Neural cell (in vitro differentiated cells): ENCODE data around the gene ARID1B. TPM values are rescaled to one million over a fixed set of nuclear protein-coding genes. Genes with fewer than 3 reads are reported as not detected.

Experiments
- H2AFZ ChIP-seq: fragments of 200-600, 300-800 bp; sonication (generic), shearing (Covaris generic); 2 replicates; pipeline ENCODE4 v1.6.0; 2014; ENCODE audit warnings: low read depth, mild to moderate bottlenecking, antibody characterized with exemption, low read length, moderate library complexity
- H3F3A ChIP-seq: fragments of 200-600 bp; shearing (Covaris generic); 2 replicates; pipeline ENCODE4 v1.6.1; 2016; ENCODE audit warnings: mild to moderate bottlenecking, moderate library complexity, mixed read lengths, antibody characterized with exemption, low read length; ENCODE audit not compliant: insufficient read depth, poor library complexity, severe bottlenecking
- H3K27ac ChIP-seq: fragments of 200-600, 300-800 bp; sonication (generic), shearing (Covaris generic); 2 replicates; pipeline ENCODE4 v1.5.1; 2014; ENCODE audit warnings: mild to moderate bottlenecking, low read length, moderate library complexity
- H3K27me3 ChIP-seq: fragments of 300-800, 200-600 bp; sonication (generic), shearing (Covaris generic); 2 replicates; pipeline ENCODE4 v1.6.0; 2014; ENCODE audit warnings: mild to moderate bottlenecking, low read depth, low read length, moderate library complexity; ENCODE audit not compliant: insufficient read depth
- H3K36me3 ChIP-seq: fragments of 300-800, 200-600 bp; sonication (generic), shearing (Covaris generic); 2 replicates; pipeline ENCODE4 v1.5.1; 2014; ENCODE audit warnings: mild to moderate bottlenecking, antibody characterized with exemption, low read length, moderate library complexity; ENCODE audit not compliant: insufficient read depth
- H3K4me2 ChIP-seq: fragments of 300-800, 200-600 bp; sonication (generic), shearing (Covaris generic); 2 replicates; pipeline ENCODE4 v1.6.0; 2014; ENCODE audit warnings: mild to moderate bottlenecking, low read length
- H3K4me3 ChIP-seq: fragments of 300-800, 200-600 bp; sonication (generic), shearing (Covaris generic); 2 replicates; pipeline ENCODE4 v1.5.1; 2014; ENCODE audit warnings: mild to moderate bottlenecking, low read length, moderate library complexity
- H3K79me2 ChIP-seq: fragments of 200-600 bp; shearing (Covaris generic); replicated peaks from 2 replicates; pipeline ENCODE4 v1.6.0; 2014; ENCODE audit warnings: mild to moderate bottlenecking, low read length, moderate library complexity; ENCODE audit not compliant: insufficient read depth
- H3K9ac ChIP-seq: fragments of 300-800, 200-600 bp; sonication (generic), shearing (Covaris generic); 2 replicates; pipeline ENCODE4 v1.6.1; 2016; ENCODE audit warnings: mild to moderate bottlenecking, low read length, mixed read lengths
- H3K9me2 ChIP-seq: fragments of 200-600 bp; shearing (Covaris generic); 2 replicates; pipeline ENCODE4 v1.6.1; 2016; ENCODE audit warnings: mild to moderate bottlenecking, low read length, mixed read lengths; ENCODE audit not compliant: insufficient read depth
- H3K9me3 ChIP-seq: fragments of 200-600, 300-800 bp; sonication (generic), shearing (Covaris generic); 2 replicates; pipeline ENCODE4 v1.6.1; 2016; ENCODE audit warnings: mild to moderate bottlenecking, mixed run types, low read length, moderate library complexity, mixed read lengths
- H4K20me1 ChIP-seq: fragments of 200-600 bp; shearing (Covaris generic); 2 replicates; pipeline ENCODE4 v1.6.1; 2016; ENCODE audit warnings: mild to moderate bottlenecking, mixed run types; ENCODE audit not compliant: insufficient read depth
- EP300 ChIP-seq: fragments of 450-650 bp; conservative IDR thresholded peaks from 2 replicates; pipeline ENCODE4 v1.6.1; 2014; ENCODE audit warnings: antibody characterized with exemption, mild to moderate bottlenecking, moderate library complexity; ENCODE audit not compliant: poor library complexity, severe bottlenecking
- EZH2 ChIP-seq: fragments of 200-600, 300-800 bp; shearing (Covaris generic), sonication (generic); IDR thresholded peaks from 2 replicates; pipeline ENCODE4 v1.6.1; 2014; ENCODE audit warnings: antibody characterized with exemption, low read length, borderline replicate concordance, mild to moderate bottlenecking; ENCODE audit not compliant: insufficient read depth, poor library complexity, severe bottlenecking
- MXI1 ChIP-seq: fragments of 450-650 bp; conservative IDR thresholded peaks from 2 replicates; pipeline ENCODE4 v1.6.1; 2014; ENCODE audit warnings: antibody characterized with exemption, mild to moderate bottlenecking; ENCODE audit not compliant: poor library complexity, severe bottlenecking
- POLR2AphosphoS5 ChIP-seq: IDR thresholded peaks from 2 replicates; pipeline ENCODE4 v1.6.1; 2012
- RAD21 ChIP-seq: fragments of 450-650 bp; conservative IDR thresholded peaks from 2 replicates; pipeline ENCODE4 v1.6.1; 2014; ENCODE audit warnings: antibody characterized with exemption, mild to moderate bottlenecking, moderate library complexity
- SMC3 ChIP-seq: fragments of 450-650 bp; conservative IDR thresholded peaks from 2 replicates; pipeline ENCODE4 v1.6.1; 2014; ENCODE audit warnings: antibody characterized with exemption, mild to moderate bottlenecking, moderate library complexity; ENCODE audit not compliant: poor library complexity
- TAF1 ChIP-seq: IDR thresholded peaks from 2 replicates; pipeline ENCODE4 v1.6.1; 2012; ENCODE audit warnings: low read depth
- polyA plus RNA-seq: library from polyadenylated mRNA; depleted of rRNA; stranded (reverse); fragments of >200 nt; gene quantifications from 2 replicates; pipeline ENCODE4 v1.2.3, GENCODE V29; 2014
- TF ChIP-seq, protein P1 (sequence below): IDR thresholded peaks from 2 replicates; pipeline ENCODE4 v1.6.1; 2012; ENCODE audit warnings: borderline replicate concordance
- TF ChIP-seq, protein P2 (sequence below): fragments of 450-650 bp; IDR thresholded peaks from 2 replicates; pipeline ENCODE4 v1.5.1; 2014; ENCODE audit warnings: antibody characterized with exemption, mild to moderate bottlenecking, moderate library complexity; ENCODE audit not compliant: poor library complexity, severe bottlenecking

ARID1B gene
- polyA plus RNA-seq, 1 donor from 2014 or later, result 35.0 TPM

DNA sequence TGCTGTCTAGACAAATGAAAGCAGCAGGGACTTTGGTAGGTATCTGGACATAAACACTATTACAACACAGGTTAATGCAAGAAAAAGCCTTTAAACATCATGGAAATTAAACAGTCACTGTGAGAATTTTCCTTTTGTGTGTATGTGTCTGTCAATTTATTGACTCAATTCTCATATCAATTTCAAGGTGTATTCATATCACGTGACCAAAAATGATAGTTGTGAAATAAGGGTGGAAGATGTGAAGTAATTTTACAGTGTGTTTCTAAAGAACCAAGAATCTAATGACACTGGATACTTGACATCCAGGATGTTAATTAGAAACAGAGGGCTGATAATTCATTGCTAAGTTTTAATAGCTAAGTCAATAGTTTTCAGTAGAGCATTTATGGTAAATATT lies 302.1 kb downstream of the ARID1B start:
- no peak overlapping the region for H2AFZ ChIP-seq
- no peak overlapping the region for H3K27ac ChIP-seq
- peaks cover 17% of the 10 kb centered on the region for H3K79me2 ChIP-seq
- H3K4me2 ChIP-seq, result no peak overlapping the region
- H3K9ac ChIP-seq, result no peak overlapping the region
- no peaks in the 10 kb centered on the region for H3K36me3 ChIP-seq
- no peaks in the 10 kb centered on the region for H4K20me1 ChIP-seq
- no peaks in the 10 kb centered on the region for H3K27me3 ChIP-seq
- no peaks in the 10 kb centered on the region for H3F3A ChIP-seq
- no peak overlapping the region for H3K4me3 ChIP-seq
- TF ChIP-seq EZH2 (no peak), TAF1 (no peak), POLR2AphosphoS5 (no peak), MXI1 (no peak), EP300 (no peak), RAD21 (no peak), SMC3 (no peak)
- TF ChIP-seq, protein P1, sequence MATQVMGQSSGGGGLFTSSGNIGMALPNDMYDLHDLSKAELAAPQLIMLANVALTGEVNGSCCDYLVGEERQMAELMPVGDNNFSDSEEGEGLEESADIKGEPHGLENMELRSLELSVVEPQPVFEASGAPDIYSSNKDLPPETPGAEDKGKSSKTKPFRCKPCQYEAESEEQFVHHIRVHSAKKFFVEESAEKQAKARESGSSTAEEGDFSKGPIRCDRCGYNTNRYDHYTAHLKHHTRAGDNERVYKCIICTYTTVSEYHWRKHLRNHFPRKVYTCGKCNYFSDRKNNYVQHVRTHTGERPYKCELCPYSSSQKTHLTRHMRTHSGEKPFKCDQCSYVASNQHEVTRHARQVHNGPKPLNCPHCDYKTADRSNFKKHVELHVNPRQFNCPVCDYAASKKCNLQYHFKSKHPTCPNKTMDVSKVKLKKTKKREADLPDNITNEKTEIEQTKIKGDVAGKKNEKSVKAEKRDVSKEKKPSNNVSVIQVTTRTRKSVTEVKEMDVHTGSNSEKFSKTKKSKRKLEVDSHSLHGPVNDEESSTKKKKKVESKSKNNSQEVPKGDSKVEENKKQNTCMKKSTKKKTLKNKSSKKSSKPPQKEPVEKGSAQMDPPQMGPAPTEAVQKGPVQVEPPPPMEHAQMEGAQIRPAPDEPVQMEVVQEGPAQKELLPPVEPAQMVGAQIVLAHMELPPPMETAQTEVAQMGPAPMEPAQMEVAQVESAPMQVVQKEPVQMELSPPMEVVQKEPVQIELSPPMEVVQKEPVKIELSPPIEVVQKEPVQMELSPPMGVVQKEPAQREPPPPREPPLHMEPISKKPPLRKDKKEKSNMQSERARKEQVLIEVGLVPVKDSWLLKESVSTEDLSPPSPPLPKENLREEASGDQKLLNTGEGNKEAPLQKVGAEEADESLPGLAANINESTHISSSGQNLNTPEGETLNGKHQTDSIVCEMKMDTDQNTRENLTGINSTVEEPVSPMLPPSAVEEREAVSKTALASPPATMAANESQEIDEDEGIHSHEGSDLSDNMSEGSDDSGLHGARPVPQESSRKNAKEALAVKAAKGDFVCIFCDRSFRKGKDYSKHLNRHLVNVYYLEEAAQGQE, result no peak
- TF ChIP-seq, protein P2, sequence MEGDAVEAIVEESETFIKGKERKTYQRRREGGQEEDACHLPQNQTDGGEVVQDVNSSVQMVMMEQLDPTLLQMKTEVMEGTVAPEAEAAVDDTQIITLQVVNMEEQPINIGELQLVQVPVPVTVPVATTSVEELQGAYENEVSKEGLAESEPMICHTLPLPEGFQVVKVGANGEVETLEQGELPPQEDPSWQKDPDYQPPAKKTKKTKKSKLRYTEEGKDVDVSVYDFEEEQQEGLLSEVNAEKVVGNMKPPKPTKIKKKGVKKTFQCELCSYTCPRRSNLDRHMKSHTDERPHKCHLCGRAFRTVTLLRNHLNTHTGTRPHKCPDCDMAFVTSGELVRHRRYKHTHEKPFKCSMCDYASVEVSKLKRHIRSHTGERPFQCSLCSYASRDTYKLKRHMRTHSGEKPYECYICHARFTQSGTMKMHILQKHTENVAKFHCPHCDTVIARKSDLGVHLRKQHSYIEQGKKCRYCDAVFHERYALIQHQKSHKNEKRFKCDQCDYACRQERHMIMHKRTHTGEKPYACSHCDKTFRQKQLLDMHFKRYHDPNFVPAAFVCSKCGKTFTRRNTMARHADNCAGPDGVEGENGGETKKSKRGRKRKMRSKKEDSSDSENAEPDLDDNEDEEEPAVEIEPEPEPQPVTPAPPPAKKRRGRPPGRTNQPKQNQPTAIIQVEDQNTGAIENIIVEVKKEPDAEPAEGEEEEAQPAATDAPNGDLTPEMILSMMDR, result no peak
- H3K9me3 ChIP-seq, result no peaks in the 10 kb centered on the region
- H3K9me2 ChIP-seq, result no peaks in the 10 kb centered on the region

DNA sequence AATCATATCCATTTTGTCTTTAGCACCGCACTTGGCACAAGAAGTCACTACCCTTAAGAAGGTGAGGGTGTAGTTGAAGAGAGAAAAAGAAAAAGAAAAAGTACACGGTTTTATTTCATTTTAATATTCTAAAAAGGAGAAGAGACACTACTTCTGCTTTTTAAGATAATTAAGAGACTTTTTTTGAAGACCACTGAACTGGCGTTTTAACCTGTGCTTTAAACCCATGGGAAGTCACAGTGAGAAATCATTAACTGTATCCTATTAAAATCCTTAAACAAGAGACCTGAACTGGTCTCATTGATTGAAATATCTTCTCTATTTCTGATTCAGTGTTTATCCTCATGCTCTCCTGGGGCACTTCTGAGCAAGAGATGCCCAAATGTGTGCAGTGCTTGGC lies 302.6 kb downstream of the ARID1B start:
- no peak overlapping the region for H3K9ac ChIP-seq
- H3K4me2 ChIP-seq, result no peak overlapping the region
- no peaks in the 10 kb centered on the region for H3K36me3 ChIP-seq
- TF ChIP-seq, protein P1, result no peak
- TF ChIP-seq, protein P2, result no peak
- TF ChIP-seq TAF1 (no peak), EZH2 (no peak), EP300 (no peak), RAD21 (no peak), SMC3 (no peak), MXI1 (no peak), POLR2AphosphoS5 (no peak)
- H3K27me3 ChIP-seq, result no peaks in the 10 kb centered on the region
- no peak overlapping the region for H3K4me3 ChIP-seq
- H3K9me2 ChIP-seq, result no peaks in the 10 kb centered on the region
- H4K20me1 ChIP-seq, result no peaks in the 10 kb centered on the region
- no peak overlapping the region for H2AFZ ChIP-seq
- peaks cover 17% of the 10 kb centered on the region for H3K79me2 ChIP-seq
- H3K9me3 ChIP-seq, result no peaks in the 10 kb centered on the region
- no peak overlapping the region for H3K27ac ChIP-seq
- no peaks in the 10 kb centered on the region for H3F3A ChIP-seq
